GM12892 (cell line): ENCODE measurements around the gene PRSS27.

ENCODE experiments used
- DNase-seq: peaks from one replicate; pipeline ENCODE4 v3.0.0; 2011; ENCODE audit not compliant: insufficient read length
- FAIRE-seq: peaks from 2 replicates; lab custom pipeline; 2011; peaks lifted over from hg19 to GRCh38; lab: Jason Lieb, UNC
- POLR2A ChIP-seq: IDR thresholded peaks from 2 replicates; pipeline ENCODE4 v1.6.1; 2011; ENCODE audit warnings: low read depth, low read length, control low read depth
- POLR2AphosphoS5 ChIP-seq: IDR thresholded peaks from 2 replicates; pipeline ENCODE4 v1.6.1; 2011; ENCODE audit warnings: low read depth, low read length, control low read depth
- TAF1 ChIP-seq: IDR thresholded peaks from 2 replicates; pipeline ENCODE4 v1.6.1; 2011; ENCODE audit warnings: low read depth, mild to moderate bottlenecking, control low read depth, low read length, borderline replicate concordance

The PRSS27 gene

GRCh38 chr16:2717383-2718263, 2.4 kb downstream of the PRSS27 start:
- DNase-seq (no peak), FAIRE-seq (no peak)
- TF ChIP-seq TAF1 (no peak), POLR2A (no peak), POLR2AphosphoS5 (no peak)

GRCh38 chr16:2716948-2717347, 3.1 kb downstream of the PRSS27 start:
- no peak for TF ChIP-seq POLR2A
- TF ChIP-seq POLR2AphosphoS5, result no peak
- no peak for TF ChIP-seq TAF1
- no peak for DNase-seq
- FAIRE-seq, result no peak

GRCh38 chr16:2715966-2716885, 3.8 kb downstream of the PRSS27 start:
- FAIRE-seq, result no peak
- no peak for TF ChIP-seq POLR2AphosphoS5
- no peak for TF ChIP-seq POLR2A
- TF ChIP-seq TAF1, result no peak
- DNase-seq, result no peak

- TF ChIP-seq POLR2AphosphoS5 (no peak), TAF1 (no peak), POLR2A (no peak)
- DNase-seq (peak; percentile 80), FAIRE-seq (peak; percentile 54)
Measured at GRCh38 chr16:2715519-2715918, 4.5 kb downstream of the PRSS27 start.

- no peak for FAIRE-seq
- TF ChIP-seq POLR2A (no peak), POLR2AphosphoS5 (no peak), TAF1 (no peak)
Measured at GRCh38 chr16:2715064-2715463, 5.0 kb downstream of the PRSS27 start.

GRCh38 chr16:2713985-2714774, 5.8 kb downstream of the PRSS27 start:
- no peak for DNase-seq
- TF ChIP-seq POLR2AphosphoS5, result no peak
- TF ChIP-seq POLR2A, result no peak
- TF ChIP-seq TAF1, result no peak
- FAIRE-seq, result no peak

More at GRCh38 chr16:2715064-2715463, 5.0 kb downstream of the PRSS27 start:
- DNase-seq, result no peak

GRCh38 chr16:2713523-2713922, 6.5 kb downstream of the PRSS27 start:
- no peak for TF ChIP-seq TAF1
- TF ChIP-seq POLR2AphosphoS5, result no peak
- no peak for TF ChIP-seq POLR2A
- FAIRE-seq, result no peak
- DNase-seq, result no peak

- TF ChIP-seq POLR2A (no peak), POLR2AphosphoS5 (no peak), TAF1 (no peak)
- no peak for FAIRE-seq
- no peak for DNase-seq
Measured at GRCh38 chr16:2712546-2712945, 7.5 kb downstream of the PRSS27 start.

GRCh38 chr16:2712063-2712441, 8.0 kb downstream of the PRSS27 start:
- TF ChIP-seq POLR2AphosphoS5 (no peak), POLR2A (no peak), TAF1 (no peak)
- no peak for FAIRE-seq
- no peak for DNase-seq

GRCh38 chr16:2711370-2712062, 8.5 kb downstream of the PRSS27 start:
- DNase-seq (no peak), FAIRE-seq (no peak)

More at GRCh38 chr16:2711370-2712062, 8.5 kb downstream of the PRSS27 start:
- TF ChIP-seq POLR2A (no peak), POLR2AphosphoS5 (no peak), TAF1 (no peak)
